Trophoblast cell (in vitro differentiated cells and primary cell): Measurements from ENCODE around the gene CDH1.

ENCODE experiments used
- DNase-seq, 2 donors: peaks; one replicate each; pipeline ENCODE4 v3.0.0-alpha.2; 2016
- H2AFZ ChIP-seq: 2 replicates; pipeline ENCODE4 v1.6.1; 2013; ENCODE audit warnings: low read length, moderate library complexity, mild to moderate bottlenecking; ENCODE audit not compliant: insufficient read depth, poor library complexity
- H2AK5ac ChIP-seq: 2 replicates; pipeline ENCODE4 v1.6.1; 2013; ENCODE audit warnings: mild to moderate bottlenecking, low read length
- H2BK120ac ChIP-seq: 2 replicates; pipeline ENCODE4 v1.6.1; 2013; ENCODE audit warnings: low read length, mild to moderate bottlenecking, moderate library complexity; ENCODE audit not compliant: insufficient read depth, poor library complexity
- H2BK12ac ChIP-seq: 2 replicates; pipeline ENCODE4 v1.6.1; 2013; ENCODE audit warnings: mild to moderate bottlenecking, low read length, moderate library complexity
- H2BK5ac ChIP-seq: 2 replicates; pipeline ENCODE4 v1.6.1; 2013; ENCODE audit warnings: low read length, low read depth, moderate library complexity, mild to moderate bottlenecking; ENCODE audit not compliant: poor library complexity
- H3K14ac ChIP-seq: 2 replicates; pipeline ENCODE4 v1.6.1; 2013; ENCODE audit warnings: mild to moderate bottlenecking, low read length
- H3K18ac ChIP-seq: 2 replicates; pipeline ENCODE4 v1.6.1; 2013; ENCODE audit warnings: mild to moderate bottlenecking, low read length
- H3K23ac ChIP-seq: 2 replicates; pipeline ENCODE4 v1.6.1; 2013; ENCODE audit warnings: low read length
- H3K27ac ChIP-seq: 2 replicates; pipeline ENCODE4 v1.5.1; 2013; ENCODE audit warnings: low read depth, mild to moderate bottlenecking, inconsistent platforms, low read length, moderate library complexity
- H3K27me3 ChIP-seq: 2 replicates; pipeline ENCODE4 v1.6.1; 2013; ENCODE audit warnings: inconsistent platforms, mild to moderate bottlenecking, low read length, moderate library complexity; ENCODE audit not compliant: insufficient read depth
- H3K36me3 ChIP-seq, 2 experiments: 1 replicate in 1 of 2; 2 replicates in 1 of 2; pipeline ENCODE4 v1.6.1; 2013; ENCODE audit warnings: low read length in 2 of 2, mild to moderate bottlenecking in 2 of 2, moderate library complexity in 1 of 2; ENCODE audit not compliant: insufficient read depth in 2 of 2, control insufficient read depth in 1 of 2
- H3K4ac ChIP-seq: 2 replicates; pipeline ENCODE4 v1.6.1; 2013; ENCODE audit warnings: low read depth, mild to moderate bottlenecking, low read length, moderate library complexity
- H3K4me1 ChIP-seq, 2 experiments: 1 replicate in 1 of 2; 2 replicates in 1 of 2; pipeline ENCODE4 v1.6.1; 2013; ENCODE audit warnings: low read length in 2 of 2, mild to moderate bottlenecking in 2 of 2, moderate library complexity in 1 of 2; ENCODE audit not compliant: insufficient read depth in 2 of 2, control insufficient read depth in 1 of 2
- H3K4me2 ChIP-seq: 2 replicates; pipeline ENCODE4 v1.6.1; 2013; ENCODE audit warnings: inconsistent platforms, mild to moderate bottlenecking, low read length, moderate library complexity
- H3K4me3 ChIP-seq: 2 replicates; pipeline ENCODE4 v1.5.1; 2013; ENCODE audit warnings: mild to moderate bottlenecking, low read depth, low read length, inconsistent platforms
- H3K79me1 ChIP-seq: one replicate; pipeline ENCODE4 v1.6.1; 2013; ENCODE audit warnings: low read length
- H3K79me2 ChIP-seq: 2 replicates; pipeline ENCODE4 v1.6.1; 2013; ENCODE audit warnings: low read length, mild to moderate bottlenecking; ENCODE audit not compliant: control insufficient read depth, insufficient read depth, poor library complexity
- H3K9ac ChIP-seq: 2 replicates; pipeline ENCODE4 v1.6.1; 2013; ENCODE audit warnings: mild to moderate bottlenecking, low read length
- H3K9me3 ChIP-seq: 2 replicates; pipeline ENCODE4 v1.6.1; 2013; ENCODE audit warnings: low read depth, mild to moderate bottlenecking, control low read depth, inconsistent platforms, low read length; ENCODE audit not compliant: insufficient read depth
- H4K12ac ChIP-seq: 2 replicates; pipeline ENCODE4 v1.6.1; 2013; ENCODE audit warnings: low read depth, mild to moderate bottlenecking, low read length, moderate library complexity
- H4K8ac ChIP-seq: 2 replicates; pipeline ENCODE4 v1.6.1; 2013; ENCODE audit warnings: low read depth, mild to moderate bottlenecking, low read length, moderate library complexity
- H4K91ac ChIP-seq: one replicate; pipeline ENCODE4 v1.6.1; 2013; ENCODE audit warnings: low read depth, mild to moderate bottlenecking, low read length, moderate library complexity
- WGBS: extraction: QIAGEN DNeasy Blood & Tissue Kit; methylation state at CpG from one replicate; pipeline ENCODE4 v1.1.7; 2013; ENCODE audit warnings: missing lambda C conversion rate; ENCODE audit not compliant: insufficient read length, insufficient coverage; ENCODE audit errors: extremely low coverage; 5-methylcytosine and 5-hydroxymethylcytosine counted together

The CDH1 gene

GRCh38 chr16:68734782-68735181, 2.3 kb upstream of the CDH1 start:
- peak overlapping the region; percentile 2 for H3K14ac ChIP-seq
- no peak overlapping the region for H2AFZ ChIP-seq
- H3K4me1 ChIP-seq: peaks cover 15 to 20% of the 10 kb centered on the region in 2 experiments
- peaks cover 28% of the 10 kb centered on the region for H3K79me1 ChIP-seq
- no peak overlapping the region for H3K4me2 ChIP-seq
- no peak overlapping the region for H2AK5ac ChIP-seq
- H2BK12ac ChIP-seq: peak overlapping the region; percentile 19
- H2BK120ac ChIP-seq: peak overlapping the region; percentile 11
- H3K79me2 ChIP-seq: peaks cover 12% of the 10 kb centered on the region
- H2BK5ac ChIP-seq: peak overlapping the region; percentile 1
- no peaks in the 10 kb centered on the region for H3K36me3 ChIP-seq
- no peak overlapping the region for H3K9ac ChIP-seq
- no CpG with 5 or more reads among the region's 2 CpGs for WGBS
- H3K27ac ChIP-seq: no peak overlapping the region
- H3K4ac ChIP-seq: no peak overlapping the region
- no peak overlapping the region for H4K12ac ChIP-seq
- DNase-seq: no peak
- no peaks in the 10 kb centered on the region for H3K27me3 ChIP-seq
- no peak overlapping the region for H4K8ac ChIP-seq
- peaks cover 1% of the 10 kb centered on the region for H3K9me3 ChIP-seq
- H3K23ac ChIP-seq: no peak overlapping the region
- H3K18ac ChIP-seq: no peak overlapping the region
- peak overlapping the region; percentile 21 for H4K91ac ChIP-seq
- H3K4me3 ChIP-seq: no peak overlapping the region

- H3K9ac ChIP-seq: no peak overlapping the region
These were observed 531 bp upstream of the CDH1 start for GRCh38 chr16:68736561-68736960.

GRCh38 chr16:68737730-68738629, 888 bp downstream of the CDH1 start:
- H3K9ac ChIP-seq: peak overlapping the region; percentile 82
- H3K9me3 ChIP-seq: peaks cover 1% of the 10 kb centered on the region
- H3K79me1 ChIP-seq: peaks cover 23% of the 10 kb centered on the region
- no peak overlapping the region for H2AK5ac ChIP-seq
- DNase-seq: peak in 1 of 2 donors; percentile 50
- H3K18ac ChIP-seq: peak overlapping the region; percentile 57
- H3K79me2 ChIP-seq: peaks cover 17% of the 10 kb centered on the region
- peak overlapping the region; percentile 48 for H4K91ac ChIP-seq
- H3K27ac ChIP-seq: peak overlapping the region; percentile 42
- H3K23ac ChIP-seq: peak overlapping the region; percentile 17
- H3K4me1 ChIP-seq: peaks cover 21 to 32% of the 10 kb centered on the region in 2 experiments
- H2AFZ ChIP-seq: peak overlapping the region; percentile 37
- no peaks in the 10 kb centered on the region for H3K27me3 ChIP-seq
- peak overlapping the region; percentile 50 for H4K8ac ChIP-seq
- H3K4ac ChIP-seq: peak overlapping the region; percentile 96
- H3K14ac ChIP-seq: peak overlapping the region; percentile 61
- no CpG with 5 or more reads among the region's 58 CpGs for WGBS
- H2BK5ac ChIP-seq: peak overlapping the region; percentile 52
- peaks cover 0 to 7% of the 10 kb centered on the region in 2 experiments for H3K36me3 ChIP-seq
- H2BK120ac ChIP-seq: peak overlapping the region; percentile 31
- H3K4me3 ChIP-seq: peak overlapping the region; percentile 88
- no peak overlapping the region for H2BK12ac ChIP-seq
- H4K12ac ChIP-seq: no peak overlapping the region
- peak overlapping the region; percentile 93 for H3K4me2 ChIP-seq

More at GRCh38 chr16:68736561-68736960, 531 bp upstream of the CDH1 start:
- H3K4me1 ChIP-seq: peaks cover 20 to 29% of the 10 kb centered on the region in 2 experiments
- no peaks in the 10 kb centered on the region for H3K27me3 ChIP-seq
- H3K4me2 ChIP-seq: peak overlapping the region; percentile 93
- H3K14ac ChIP-seq: no peak overlapping the region
- DNase-seq: no peak
- no CpG with 5 or more reads among the region's 12 CpGs for WGBS
- no peak overlapping the region for H3K23ac ChIP-seq
- peaks cover 27% of the 10 kb centered on the region for H3K79me1 ChIP-seq
- H3K18ac ChIP-seq: no peak overlapping the region
- peak overlapping the region; percentile 37 for H4K91ac ChIP-seq
- no peak overlapping the region for H3K4ac ChIP-seq
- H2AK5ac ChIP-seq: no peak overlapping the region
- peaks cover 1% of the 10 kb centered on the region for H3K9me3 ChIP-seq
- no peak overlapping the region for H2BK120ac ChIP-seq
- no peak overlapping the region for H3K27ac ChIP-seq
- H3K79me2 ChIP-seq: peaks cover 15% of the 10 kb centered on the region
- H4K12ac ChIP-seq: peak overlapping the region; percentile 55
- no peak overlapping the region for H2BK5ac ChIP-seq
- no peak overlapping the region for H2AFZ ChIP-seq
- no peak overlapping the region for H4K8ac ChIP-seq
- no peak overlapping the region for H3K4me3 ChIP-seq
- H2BK12ac ChIP-seq: no peak overlapping the region
- peaks cover 0 to 7% of the 10 kb centered on the region in 2 experiments for H3K36me3 ChIP-seq

GRCh38 chr16:68739964-68740627, 3.0 kb downstream of the CDH1 start:
- Histone ChIP-seq H3K79me2 (peaks cover 21% of the 10 kb centered on the region), H3K23ac (no peak overlapping the region), H3K4ac (peak overlapping the region; percentile 29), H3K9ac (no peak overlapping the region), H3K27ac (no peak overlapping the region), H2BK5ac (no peak overlapping the region), H2BK12ac (no peak overlapping the region), H3K4me3 (no peak overlapping the region), H2BK120ac (no peak overlapping the region), H3K9me3 (peaks cover 1% of the 10 kb centered on the region), H4K91ac (no peak overlapping the region), H3K79me1 (peaks cover 23% of the 10 kb centered on the region), H3K27me3 (no peaks in the 10 kb centered on the region), H3K36me3 (peaks cover 0 to 7% of the 10 kb centered on the region in 2 experiments), H3K14ac (no peak overlapping the region), H3K4me2 (no peak overlapping the region), H4K8ac (no peak overlapping the region), H3K4me1 (peaks cover 30 to 35% of the 10 kb centered on the region in 2 experiments), H4K12ac (no peak overlapping the region), H3K18ac (no peak overlapping the region), H2AK5ac (no peak overlapping the region), H2AFZ (no peak overlapping the region)
- no peak for DNase-seq
- no CpG with 5 or more reads among the region's 7 CpGs for WGBS
